GM18951 (cell line): ENCODE measurements around the gene RUFY1.
"Not testable (repeated sequence)": the region's sequence is repeated elsewhere in the genome, so short reads cannot be mapped to it uniquely, and the experiment has no call there.

Experiments used
- POLR2A ChIP-seq: IDR thresholded peaks from 4 replicates; pipeline ENCODE4 v1.6.1; 2011; ENCODE audit warnings: mild to moderate bottlenecking; ENCODE audit not compliant: insufficient read length, insufficient read depth; ENCODE audit errors: extremely low read depth
- in situ Hi-C: fragments of 300-500 bp; cut with MboI; formaldehyde crosslinking; loops from one replicate; pipeline ENCODE4 v1.12.0; 2022; ENCODE audit warnings: low sequenced_read_pairs, mixed read lengths, inconsistent platforms; ENCODE audit not compliant: unreplicated experiment

The RUFY1 gene

DNA sequence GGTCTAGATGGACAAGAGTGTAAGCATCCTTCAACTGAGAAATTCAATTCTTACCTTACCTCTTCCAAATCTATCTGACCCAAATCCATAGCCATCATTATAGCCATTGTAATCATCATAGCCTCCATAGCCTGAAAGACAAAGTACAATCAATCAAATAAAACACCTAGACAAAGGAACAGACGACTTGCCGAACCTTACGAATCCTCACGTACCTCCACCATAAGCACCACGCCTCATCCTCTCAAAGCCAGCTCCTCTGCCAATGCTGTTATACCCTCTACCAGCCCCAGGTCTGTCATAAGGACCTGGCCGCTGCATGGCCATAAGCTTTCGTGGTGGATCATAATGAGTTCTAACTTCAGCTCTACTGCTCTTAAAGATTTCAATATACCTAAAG is 67.6 kb downstream of the RUFY1 start:
- in situ Hi-C loops: no loop called here
- no peak for TF ChIP-seq POLR2A

DNA sequence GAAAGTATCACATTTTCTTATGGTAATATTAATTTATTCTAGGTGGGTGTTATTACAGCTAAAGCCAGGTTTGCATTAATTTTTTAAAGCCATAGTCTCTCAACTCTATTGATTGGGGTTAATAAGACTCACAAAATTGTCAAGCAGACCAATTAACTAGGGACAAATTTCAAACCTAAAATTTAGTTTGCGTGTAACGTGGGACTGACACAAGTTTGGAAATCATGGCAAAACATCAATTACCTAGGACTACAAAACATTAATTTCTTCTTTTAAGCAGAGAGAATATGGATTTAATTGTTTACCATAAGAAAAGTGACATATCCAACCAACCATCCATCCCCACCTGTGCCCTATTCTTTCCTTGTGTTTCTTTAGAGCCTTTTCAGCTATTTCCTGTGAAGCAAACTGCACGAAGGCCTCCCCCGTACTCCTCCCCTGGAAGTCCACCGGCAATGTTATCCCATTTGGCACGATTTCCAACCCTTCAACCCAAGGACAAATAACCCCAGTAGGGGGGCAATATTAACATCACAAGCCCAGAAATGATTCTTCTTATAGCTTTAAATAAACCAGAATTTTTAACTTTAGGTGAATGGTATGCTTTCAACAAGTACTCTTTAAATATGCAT is 68.7 kb downstream of the RUFY1 start:
- TF ChIP-seq POLR2A: no peak
- in situ Hi-C loops: no loop called here

DNA sequence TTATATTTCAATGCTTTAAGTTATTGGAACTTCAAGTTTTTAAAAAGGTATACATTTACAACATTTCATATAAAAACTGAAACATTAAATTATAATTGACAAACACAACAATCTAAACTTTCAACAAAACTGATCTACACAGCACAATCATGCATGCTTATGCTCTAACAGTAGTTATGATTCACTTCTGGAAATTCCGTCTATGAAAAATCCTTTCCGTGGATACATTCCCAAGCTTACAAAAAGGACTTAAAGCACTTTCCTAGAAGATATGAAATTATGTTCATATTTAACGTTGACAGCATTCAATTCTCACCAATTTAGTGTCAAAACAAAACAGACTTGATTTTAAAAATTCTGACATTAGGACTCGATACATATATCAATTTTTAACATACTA is 69.4 kb downstream of the RUFY1 start:
- in situ Hi-C loops: no loop called here
- no peak for TF ChIP-seq POLR2A

DNA sequence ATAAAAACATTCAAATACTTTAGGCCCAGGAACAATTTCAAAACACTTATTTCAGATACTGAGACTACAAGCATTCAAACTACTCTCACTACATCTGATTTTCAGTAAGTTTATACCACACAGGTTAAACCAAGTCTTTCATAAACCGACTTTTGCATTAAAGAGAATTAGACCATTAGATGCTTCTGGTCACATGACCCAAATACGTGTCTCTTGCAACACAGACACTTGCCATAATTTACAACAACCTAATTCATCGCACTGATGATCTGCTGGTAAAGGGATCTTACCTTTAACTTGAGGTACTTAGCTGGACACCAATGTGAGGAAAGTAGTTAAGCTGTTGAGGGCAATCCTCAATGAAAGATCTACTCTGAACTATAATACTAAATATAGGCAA is 69.9 kb downstream of the RUFY1 start:
- no peak for TF ChIP-seq POLR2A
- in situ Hi-C loops: no loop called here

DNA sequence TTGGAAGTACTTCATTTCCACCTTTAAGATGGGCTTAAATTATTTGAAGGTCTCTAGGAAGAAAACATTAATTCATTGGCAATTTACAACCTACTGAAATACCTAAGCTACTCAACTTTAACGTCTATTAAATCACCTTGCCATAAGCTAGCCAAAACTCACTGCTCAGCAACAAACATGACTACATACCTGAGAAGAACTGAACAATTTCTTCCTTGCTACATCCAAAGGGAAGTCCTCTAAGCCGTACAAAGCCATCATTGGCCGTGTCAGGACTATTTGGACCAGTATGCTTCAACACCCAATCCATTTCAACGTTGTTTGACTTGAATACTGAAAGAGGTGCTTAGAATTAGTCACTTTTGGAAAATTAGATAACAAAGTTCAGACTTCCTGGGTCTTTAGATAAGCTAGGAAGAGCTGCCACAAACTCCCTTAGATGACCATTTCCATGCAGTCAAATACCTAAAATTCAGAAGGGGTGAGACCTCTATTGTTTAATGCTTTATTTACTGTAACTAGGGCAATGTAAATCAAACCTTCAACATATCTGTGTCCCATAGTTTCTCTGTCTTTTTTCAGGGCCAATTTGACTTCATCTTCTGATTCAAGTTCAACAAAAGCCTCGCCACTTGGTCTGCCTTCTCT is 70.5 kb downstream of the RUFY1 start:
- in situ Hi-C loops: no loop called here

DNA sequence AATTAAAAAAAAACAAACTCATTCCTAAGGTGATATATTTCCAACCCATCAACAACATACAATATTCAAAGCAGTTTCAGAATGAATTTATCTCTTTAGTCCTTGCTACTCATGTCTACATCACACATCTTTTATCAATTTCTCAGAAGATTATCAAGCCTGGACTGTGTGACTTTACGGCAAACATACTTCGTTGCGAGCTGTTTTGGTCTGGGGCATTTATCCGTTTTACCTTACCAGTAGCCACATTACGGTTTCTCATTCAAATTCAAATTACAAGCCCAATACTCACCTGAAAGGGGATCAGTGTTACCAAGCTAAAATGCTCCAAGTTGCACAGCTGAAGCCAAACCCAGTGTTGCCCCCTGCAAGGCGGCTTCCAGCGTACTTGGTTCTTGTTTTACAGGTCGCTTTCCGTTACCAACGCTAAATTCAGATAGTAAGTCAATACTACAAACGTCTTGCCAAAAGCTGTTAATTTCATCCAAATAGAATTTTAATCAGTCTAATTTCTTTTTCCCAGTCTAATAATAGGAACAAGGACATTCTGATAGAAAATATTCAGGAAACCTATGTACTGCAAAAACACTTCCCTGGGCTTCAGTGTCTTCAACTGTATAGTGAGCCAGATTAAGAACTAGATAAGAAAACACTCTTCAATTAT is 71.3 kb downstream of the RUFY1 start:
- in situ Hi-C loops: no loop called here
- no peak for TF ChIP-seq POLR2A

More for the DNA sequence above, 70.5 kb downstream of the RUFY1 start:
- TF ChIP-seq POLR2A: peak; percentile 20

DNA sequence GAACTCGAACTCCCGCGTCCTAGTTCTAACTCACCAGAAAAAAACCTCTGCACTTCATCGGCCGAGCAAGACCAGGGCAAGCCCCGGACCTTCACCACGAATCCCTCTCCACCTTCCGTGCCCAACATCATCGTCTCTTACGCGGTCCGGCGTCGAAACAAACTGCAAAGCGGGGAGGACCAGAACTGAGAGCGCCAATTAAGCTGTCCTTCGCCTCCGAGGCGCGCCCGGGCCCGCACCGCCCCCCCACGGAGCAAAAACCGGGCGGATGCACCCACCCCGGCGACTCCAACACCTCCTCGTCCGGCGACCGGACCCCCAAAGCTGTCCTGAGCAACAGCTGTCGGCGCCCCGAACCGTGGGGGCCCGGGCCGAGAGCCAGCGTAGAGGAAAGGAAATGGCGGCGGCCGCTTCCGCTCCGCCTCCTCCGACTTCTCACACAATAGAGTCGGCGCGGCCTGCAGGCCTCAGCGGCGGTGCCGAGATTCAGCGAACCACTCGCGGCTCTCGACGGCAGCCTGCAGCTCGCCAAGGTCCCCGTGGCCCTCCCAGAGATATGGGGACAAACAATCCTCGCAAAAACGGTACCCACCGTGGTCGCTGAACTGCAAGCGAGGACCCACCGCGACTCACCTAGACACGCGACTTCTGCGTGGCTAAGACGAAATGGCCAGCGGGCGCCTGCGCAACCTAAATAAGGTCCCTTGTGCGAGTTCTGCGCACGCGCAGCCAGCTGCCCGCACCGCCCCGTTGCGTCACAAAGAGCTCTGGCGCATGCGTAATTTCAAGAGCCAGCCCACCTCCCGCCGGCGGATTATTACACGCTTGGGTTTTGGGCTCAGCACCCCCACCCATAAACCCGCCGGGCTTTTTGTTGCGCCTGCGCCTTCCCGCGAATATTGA is 72.9 kb downstream of the RUFY1 start, which contains the start of gene HNRNPH1:
TSS of gene HNRNPH1 (minus strand) at position 669 of the 903 bp plus-strand sequence. CDS start at position 131, 538 bp downstream.
- TF ChIP-seq POLR2A: peak; percentile 100
- in situ Hi-C loops: no loop called here

DNA sequence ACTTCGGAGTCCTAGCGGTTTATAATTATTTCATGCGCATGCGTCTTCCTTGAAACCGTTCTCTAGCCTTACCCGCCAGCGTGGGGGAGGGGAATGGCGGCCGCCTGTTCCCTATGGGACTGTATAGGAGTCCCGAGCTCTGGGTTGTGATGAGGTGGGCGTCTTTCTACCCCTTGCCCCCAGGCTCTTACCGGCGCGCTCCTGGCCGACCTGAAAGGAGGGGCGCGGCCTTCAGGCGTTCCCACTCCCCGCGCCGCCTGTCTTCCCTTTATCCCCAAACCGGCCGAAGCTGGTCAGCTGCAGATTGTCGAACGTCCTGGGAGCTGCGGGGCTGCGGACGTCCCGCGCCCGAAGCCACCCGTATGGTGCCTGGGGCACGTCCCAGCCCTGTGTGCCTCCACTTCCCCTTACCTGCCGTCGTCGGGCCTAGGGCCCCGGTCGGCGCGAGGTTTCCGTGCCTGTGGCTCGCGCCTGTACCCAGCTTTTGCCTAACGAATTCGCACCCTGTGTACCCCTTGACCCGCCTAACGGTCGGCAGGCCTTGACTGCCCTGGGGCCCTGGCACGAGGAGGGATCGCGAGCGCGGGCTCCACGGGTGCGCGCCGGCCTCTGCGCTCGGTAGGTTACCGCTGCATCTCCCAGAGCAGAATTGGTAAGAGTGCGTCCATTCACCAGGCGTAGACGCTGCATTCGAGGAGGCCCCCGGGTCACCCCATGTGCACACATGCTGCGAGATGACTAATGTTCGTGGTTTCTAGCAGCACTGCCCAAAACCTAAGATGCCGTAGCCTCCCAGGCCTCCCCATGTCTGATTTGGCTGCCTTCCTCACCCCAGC is 73.8 kb downstream of the RUFY1 start:
- in situ Hi-C loops: no loop called here
- TF ChIP-seq POLR2A: no peak

DNA sequence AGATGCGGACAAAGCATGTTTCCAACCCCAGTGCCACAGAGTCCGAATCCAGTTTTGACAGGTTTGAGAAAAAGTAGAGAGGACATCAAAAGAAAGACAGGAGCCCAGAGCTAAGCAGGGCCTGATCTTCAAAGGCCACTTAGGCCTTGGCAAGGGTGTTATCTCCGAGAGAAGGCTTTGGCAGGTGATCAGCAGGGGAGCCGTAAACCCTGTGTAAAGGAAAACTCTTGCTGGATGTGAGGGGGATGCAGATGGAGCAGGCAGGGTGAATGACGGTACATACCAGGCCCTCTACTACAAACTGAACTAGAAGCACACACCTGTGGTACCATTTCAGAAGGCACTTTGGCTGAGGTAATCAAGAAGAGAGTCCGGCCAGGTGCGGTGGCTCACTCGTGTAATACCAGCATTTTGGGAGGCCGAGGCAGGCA is 74.5 kb downstream of the RUFY1 start:
- in situ Hi-C loops: no loop called here
- no peak for TF ChIP-seq POLR2A

DNA sequence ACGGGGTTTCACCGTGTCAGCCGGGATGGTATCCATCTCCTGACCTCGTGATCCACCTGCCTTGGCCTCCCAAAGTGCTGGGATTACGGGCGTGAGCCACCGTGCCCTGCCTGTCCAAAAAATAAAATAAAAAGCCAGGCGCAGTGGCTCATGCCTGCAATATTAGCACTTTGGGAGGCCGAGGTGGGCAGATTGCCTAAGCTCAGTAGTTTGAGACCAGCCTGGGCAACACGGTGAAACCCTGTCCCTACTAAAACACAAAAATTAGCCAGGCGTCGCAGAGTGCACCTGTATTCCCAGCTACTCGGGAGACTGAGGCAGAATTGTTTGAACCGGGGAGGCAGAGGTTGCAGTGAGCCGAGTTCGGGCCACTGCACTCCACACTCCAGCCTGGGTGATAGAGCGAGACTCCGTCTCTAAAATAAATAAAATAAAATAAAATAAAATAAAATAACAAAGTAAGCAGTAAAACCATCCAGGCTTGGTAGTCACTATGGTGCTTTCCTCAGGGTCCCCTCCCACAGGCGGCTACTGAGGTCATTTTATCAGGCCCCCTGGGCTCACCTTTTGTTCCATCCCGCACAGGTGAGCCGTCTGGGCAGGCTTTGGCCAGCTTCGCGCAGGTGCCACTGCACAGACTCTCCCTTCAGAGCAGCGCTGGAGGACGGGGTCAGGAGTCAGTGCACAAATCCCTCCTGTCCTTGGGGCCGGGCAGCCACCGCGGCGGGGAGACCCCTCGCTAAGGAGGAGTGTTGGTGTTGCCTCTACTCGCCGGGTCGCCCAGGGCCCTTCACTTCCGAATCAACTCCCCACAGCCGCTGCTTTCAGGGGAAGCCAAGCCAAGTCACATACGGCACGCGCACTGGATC is 83.4 kb downstream of the RUFY1 start:
- in situ Hi-C loops: not testable (repeated sequence)

DNA sequence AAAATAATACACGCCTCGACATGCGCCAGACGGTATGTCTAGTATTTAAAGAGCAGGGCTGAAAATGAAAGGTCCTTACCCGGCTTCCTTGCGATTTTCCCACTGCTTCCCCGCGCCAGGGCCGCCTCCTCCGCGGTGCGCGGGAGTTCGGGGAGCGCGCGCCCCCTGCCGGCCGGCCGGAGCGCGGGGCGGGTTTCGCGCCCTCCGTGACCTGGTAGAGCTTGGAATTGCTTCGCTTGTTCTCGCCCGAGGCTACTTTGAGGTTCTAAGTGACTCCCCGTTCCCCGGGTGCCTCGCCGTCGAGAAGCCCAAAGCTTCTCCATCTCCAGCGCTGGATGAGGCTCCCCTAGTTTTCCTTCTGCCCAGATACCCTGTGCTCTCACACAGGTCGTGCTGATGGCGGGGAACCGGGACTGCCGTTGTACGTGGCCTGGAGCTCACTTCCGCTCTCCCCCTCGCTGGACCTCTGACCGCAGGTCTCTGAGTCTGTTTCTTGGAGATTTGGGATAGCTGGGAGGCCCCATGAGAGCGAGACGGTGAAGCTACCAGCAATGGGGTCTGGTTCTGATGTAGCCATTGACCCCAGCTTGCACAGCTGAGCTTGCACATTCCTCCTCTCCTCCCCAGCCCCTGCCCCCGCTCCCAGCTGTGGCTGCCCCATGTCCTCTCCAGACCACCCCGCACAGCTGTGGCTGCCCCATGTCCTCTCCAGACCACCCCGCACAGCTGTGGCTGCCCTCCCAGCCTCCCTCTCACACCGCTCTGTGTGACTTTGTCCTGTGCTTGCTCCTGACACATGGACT is 84.2 kb downstream of the RUFY1 start:
- in situ Hi-C loops: not testable (repeated sequence)

DNA sequence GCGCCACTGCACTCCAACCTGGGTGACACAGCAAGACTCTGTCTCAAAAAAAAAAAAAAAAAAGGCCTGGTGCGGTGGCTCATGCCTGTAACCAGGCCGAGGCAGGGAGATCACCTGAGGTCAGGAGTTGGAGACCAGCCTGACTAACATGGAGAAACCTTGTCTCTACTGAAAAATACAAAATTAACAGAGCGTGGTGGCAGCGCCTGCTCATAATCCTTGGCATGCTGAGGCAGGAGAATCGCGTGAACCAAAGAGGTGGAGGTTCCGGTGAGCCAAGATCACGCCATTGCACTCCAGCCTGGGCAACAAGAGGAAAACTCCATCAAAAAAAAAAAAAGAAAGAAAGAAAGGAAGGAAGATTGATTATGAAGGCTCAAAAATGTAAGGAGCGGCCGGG is 88.9 kb downstream of the RUFY1 start:
- in situ Hi-C loops: not testable (repeated sequence)

DNA sequence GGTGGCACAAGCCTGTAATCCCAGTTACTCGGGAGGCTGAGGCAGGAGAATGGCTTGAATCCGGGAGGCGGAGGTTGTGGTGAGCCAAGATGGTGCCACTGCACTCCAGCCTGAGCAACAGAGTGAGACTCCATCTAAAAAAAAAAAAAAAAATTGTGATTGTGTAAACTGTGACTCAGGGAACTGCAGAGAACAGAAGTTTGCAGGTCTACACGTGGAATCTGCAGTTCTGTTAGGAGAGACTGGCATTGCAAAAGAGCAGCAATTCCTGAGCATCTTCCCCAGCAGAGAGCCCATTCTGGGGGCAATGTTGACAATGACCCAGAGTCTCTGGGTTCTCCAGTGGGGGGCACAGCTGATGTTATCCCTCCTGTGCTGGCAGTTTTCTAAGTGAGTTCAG is 91.4 kb downstream of the RUFY1 start:
- in situ Hi-C loops: not testable (repeated sequence)

DNA sequence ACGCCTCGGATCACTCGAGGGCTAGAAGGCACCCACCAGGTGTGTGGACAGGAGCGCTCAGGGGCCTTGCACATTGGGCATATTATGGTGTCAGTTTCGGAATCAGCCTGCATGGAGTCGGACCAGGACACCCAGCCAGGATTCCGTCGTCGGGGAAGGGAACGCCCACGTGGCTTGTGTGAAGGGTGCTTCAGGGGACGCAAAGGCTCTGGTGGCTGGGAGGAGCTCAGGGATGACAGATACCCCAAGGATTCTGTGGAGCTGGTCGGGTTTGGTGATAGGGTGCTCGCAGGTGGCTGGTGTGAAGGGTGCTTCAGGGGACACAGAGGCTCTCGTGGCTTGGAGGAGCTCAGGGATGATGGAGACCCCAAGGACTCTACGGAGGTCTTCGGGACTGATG is 92.3 kb downstream of the RUFY1 start:
- in situ Hi-C loops: not testable (repeated sequence)

DNA sequence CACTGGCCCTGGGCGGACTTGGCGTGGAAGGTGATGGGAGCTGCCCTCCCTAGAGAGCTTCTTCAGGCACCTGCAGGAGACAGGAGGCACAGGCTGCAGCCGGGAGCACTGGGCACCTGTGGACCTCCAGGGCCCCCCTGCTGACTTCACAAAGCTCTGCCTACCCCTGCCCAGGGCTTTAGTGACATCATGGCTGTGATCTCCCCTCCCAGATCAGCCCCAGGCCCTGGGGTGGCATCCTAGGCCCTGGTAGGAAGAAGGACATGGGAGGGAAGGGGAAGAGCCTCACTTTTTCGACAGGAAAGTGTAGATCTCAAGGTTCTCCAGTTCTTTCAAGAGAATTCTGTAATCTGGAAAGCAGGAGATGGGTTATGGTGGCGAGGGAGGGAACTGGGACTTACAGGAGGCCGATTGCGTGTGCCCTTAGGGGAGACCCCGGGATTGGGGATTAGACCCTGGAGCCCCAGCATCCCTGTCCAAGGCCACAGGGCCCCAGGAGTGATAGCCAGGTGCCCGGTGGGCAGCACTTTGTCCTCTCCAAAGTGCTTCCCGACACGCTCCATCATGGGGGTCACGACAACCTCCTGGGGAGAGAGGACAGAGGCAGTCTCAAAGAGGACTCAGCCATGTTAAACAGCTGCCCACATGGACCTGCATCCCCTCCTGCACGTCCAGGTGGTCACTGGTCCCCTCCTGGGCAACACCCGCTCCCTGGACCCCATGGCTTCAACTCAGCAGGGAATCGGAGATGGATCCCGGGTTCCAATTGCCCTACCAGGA is 93.0 kb downstream of the RUFY1 start:
- in situ Hi-C loops: not testable (repeated sequence)
